Measurements from ENCODE around the gene KRTAP10-12.

GRCh38 chr21:44713846-44714245, 16.9 kb downstream of the KRTAP10-12 start:
- TF ChIP-seq CTCF (IDR thresholded peaks at IDR 0.05; ENCODE audit: low read depth, low read length) (no peak), EZH2phosphoT487 (IDR thresholded peaks at IDR 0.05; ENCODE audit: low read depth) (no peak)
